H9 (cell line): ENCODE data around the gene LZTR1. TPM values are rescaled to one million over a fixed set of nuclear protein-coding genes. Genes with fewer than 3 reads are reported as not detected.

Source experiments
- DNase-seq: peaks from one replicate; pipeline ENCODE4 v3.0.0-alpha.2; 2017
- H2AFZ ChIP-seq: one replicate; pipeline ENCODE4 v1.6.1; 2013; ENCODE audit warnings: mild to moderate bottlenecking, low read length, control low read depth, moderate library complexity
- H2AK5ac ChIP-seq: 2 replicates; pipeline ENCODE4 v1.6.1; 2013; ENCODE audit warnings: low read length, control low read depth, mixed read lengths; ENCODE audit not compliant: insufficient read length
- H2BK120ac ChIP-seq: one replicate; pipeline ENCODE4 v1.6.1; 2013; ENCODE audit warnings: low read depth, mild to moderate bottlenecking, low read length, control low read depth, inconsistent platforms; ENCODE audit not compliant: poor library complexity, severe bottlenecking
- H2BK12ac ChIP-seq: 2 replicates; pipeline ENCODE4 v1.6.1; 2013; ENCODE audit warnings: low read length, control low read depth, mixed read lengths, low read depth; ENCODE audit not compliant: insufficient read length
- H2BK15ac ChIP-seq: 2 replicates; pipeline ENCODE4 v1.6.1; 2013; ENCODE audit warnings: low read depth, low read length, control low read depth
- H2BK20ac ChIP-seq: one replicate; pipeline ENCODE4 v1.6.1; 2013; ENCODE audit warnings: low read depth, mild to moderate bottlenecking, low read length, control low read depth, inconsistent platforms; ENCODE audit not compliant: poor library complexity, severe bottlenecking
- H2BK5ac ChIP-seq: 2 replicates; pipeline ENCODE4 v1.6.1; 2013; ENCODE audit warnings: low read length, control low read depth, mixed read lengths; ENCODE audit not compliant: insufficient read length
- H3K14ac ChIP-seq: 2 replicates; pipeline ENCODE4 v1.6.1; 2013; ENCODE audit warnings: low read length, control low read depth; ENCODE audit not compliant: insufficient read depth
- H3K18ac ChIP-seq: 2 replicates; pipeline ENCODE4 v1.6.1; 2013; ENCODE audit warnings: low read depth, mild to moderate bottlenecking, mixed read lengths, low read length, control low read depth; ENCODE audit not compliant: insufficient read length
- H3K23ac ChIP-seq: 2 replicates; pipeline ENCODE4 v1.6.1; 2013; ENCODE audit warnings: low read length, control low read depth, mixed read lengths, low read depth; ENCODE audit not compliant: insufficient read length
- H3K23me2 ChIP-seq: 2 replicates; pipeline ENCODE4 v1.6.1; 2013; ENCODE audit warnings: low read depth, mild to moderate bottlenecking, mixed read lengths, low read length, control low read depth; ENCODE audit not compliant: insufficient read length, poor library complexity, severe bottlenecking
- H3K27ac ChIP-seq: 2 replicates; pipeline ENCODE4 v1.5.1; 2013; ENCODE audit warnings: low read length, control low read depth, mixed read lengths, low read depth; ENCODE audit not compliant: insufficient read length
- H3K27me3 ChIP-seq: 2 replicates; pipeline ENCODE4 v1.6.1; 2013; ENCODE audit warnings: low read length, control low read depth, inconsistent platforms; ENCODE audit not compliant: insufficient read depth
- H3K4ac ChIP-seq: 2 replicates; pipeline ENCODE4 v1.6.1; 2013; ENCODE audit warnings: low read depth, mild to moderate bottlenecking, control low read depth, inconsistent platforms, low read length, moderate library complexity
- H3K4me1 ChIP-seq: 2 replicates; pipeline ENCODE4 v1.6.1; 2013; ENCODE audit warnings: low read length, control low read depth, inconsistent platforms; ENCODE audit not compliant: insufficient read depth
- H3K4me2 ChIP-seq: 2 replicates; pipeline ENCODE4 v1.6.1; 2013; ENCODE audit warnings: low read length, control low read depth, mixed read lengths; ENCODE audit not compliant: insufficient read length, insufficient read depth
- H3K56ac ChIP-seq: 2 replicates; pipeline ENCODE4 v1.6.1; 2013; ENCODE audit warnings: low read depth, mild to moderate bottlenecking, mixed read lengths, low read length, control low read depth; ENCODE audit not compliant: insufficient read length
- H3K79me1 ChIP-seq: 2 replicates; pipeline ENCODE4 v1.6.1; 2013; ENCODE audit warnings: low read depth, mild to moderate bottlenecking, moderate library complexity, low read length, control low read depth, inconsistent platforms; ENCODE audit not compliant: insufficient read depth, poor library complexity, severe bottlenecking
- H3K79me2 ChIP-seq: 2 replicates; pipeline ENCODE4 v1.6.1; 2013; ENCODE audit warnings: low read length, control low read depth, inconsistent platforms; ENCODE audit not compliant: insufficient read depth
- H3K9ac ChIP-seq: 2 replicates; pipeline ENCODE4 v1.6.1; 2013; ENCODE audit warnings: low read length, control low read depth, mixed read lengths; ENCODE audit not compliant: insufficient read length; ENCODE audit errors: extremely low read depth
- H3K9me3 ChIP-seq: one replicate; pipeline ENCODE4 v1.6.1; 2013; ENCODE audit warnings: low read depth, low read length, inconsistent platforms; ENCODE audit not compliant: control insufficient read depth
- H3T11ph ChIP-seq: one replicate; pipeline ENCODE4 v1.6.1; 2013; ENCODE audit warnings: mild to moderate bottlenecking, low read length, control low read depth, inconsistent platforms
- H4K20me1 ChIP-seq: one replicate; pipeline ENCODE4 v1.6.1; 2013; ENCODE audit not compliant: control insufficient read depth, insufficient read length, insufficient read depth
- H4K5ac ChIP-seq: 2 replicates; pipeline ENCODE4 v1.6.1; 2013; ENCODE audit warnings: low read depth, mild to moderate bottlenecking, mixed read lengths, low read length, control low read depth; ENCODE audit not compliant: insufficient read length
- H4K8ac ChIP-seq: replicated peaks from 2 replicates; pipeline ENCODE4 v1.6.1; 2013; ENCODE audit warnings: low read length, control low read depth, mixed read lengths, low read depth; ENCODE audit not compliant: insufficient read length
- H4K91ac ChIP-seq: 2 replicates; pipeline ENCODE4 v1.6.1; 2013; ENCODE audit warnings: low read depth, mild to moderate bottlenecking, moderate library complexity, mixed read lengths, low read length, control low read depth; ENCODE audit not compliant: insufficient read length
- H3K27ac Mint-ChIP-seq, 3 experiments: 2 replicates in 2 of 3; 3 replicates in 1 of 3; pipeline ENCODE4 v1.8.0; 2020 to 2021; ENCODE audit warnings: mixed read lengths in 3 of 3, mild to moderate bottlenecking in 1 of 3, moderate library complexity in 1 of 3
- H3K27me3 Mint-ChIP-seq: 2 replicates; pipeline ENCODE4 v1.8.0; 2021; ENCODE audit warnings: low read depth, mild to moderate bottlenecking, moderate library complexity, mixed read lengths
- H3K36me3 Mint-ChIP-seq, 3 experiments: 2 replicates in 2 of 3; 3 replicates in 1 of 3; pipeline ENCODE4 v1.8.0; 2020 to 2021; ENCODE audit warnings: low read depth in 3 of 3, mixed read lengths in 3 of 3; ENCODE audit not compliant: insufficient read depth in 1 of 3
- H3K4me1 Mint-ChIP-seq, 2 experiments: 2 replicates each; pipeline ENCODE4 v1.8.0; 2020; ENCODE audit warnings: mixed read lengths in 2 of 2
- H3K4me3 Mint-ChIP-seq, 2 experiments: 2 replicates in 1 of 2; 3 replicates in 1 of 2; pipeline ENCODE4 v1.8.0; 2020 to 2021; ENCODE audit warnings: mild to moderate bottlenecking in 2 of 2, mixed read lengths in 2 of 2, moderate library complexity in 1 of 2
- H3K9me3 Mint-ChIP-seq, 2 experiments: 2 replicates in 1 of 2; 3 replicates in 1 of 2; pipeline ENCODE4 v1.8.0; 2020; ENCODE audit warnings: mild to moderate bottlenecking in 2 of 2, mixed read lengths in 2 of 2, moderate library complexity in 1 of 2
- WGBS: extraction: QIAGEN DNeasy Blood & Tissue Kit; methylation state at CpG from one replicate; pipeline ENCODE4 v1.1.7; 2013; ENCODE audit warnings: missing lambda C conversion rate, low lambda C conversion rate, mixed read lengths; ENCODE audit not compliant: insufficient read length; ENCODE audit errors: extremely low coverage; 5-methylcytosine and 5-hydroxymethylcytosine counted together
- total RNA-seq: library from RNA; stranded (reverse); gene quantifications from 2 replicates; pipeline ENCODE4 v1.2.1, GENCODE V29; 2021
- TF ChIP-seq, protein P1 (sequence below): fragments of 200-600 bp; sonication (generic); conservative IDR thresholded peaks from 3 replicates; pipeline ENCODE4 v1.8.0; 2021; ENCODE audit warnings: antibody characterized with exemption, mild to moderate bottlenecking

The LZTR1 gene
- total RNA-seq, 1 experiment from 2014 or later, result 47.0 TPM

DNA sequence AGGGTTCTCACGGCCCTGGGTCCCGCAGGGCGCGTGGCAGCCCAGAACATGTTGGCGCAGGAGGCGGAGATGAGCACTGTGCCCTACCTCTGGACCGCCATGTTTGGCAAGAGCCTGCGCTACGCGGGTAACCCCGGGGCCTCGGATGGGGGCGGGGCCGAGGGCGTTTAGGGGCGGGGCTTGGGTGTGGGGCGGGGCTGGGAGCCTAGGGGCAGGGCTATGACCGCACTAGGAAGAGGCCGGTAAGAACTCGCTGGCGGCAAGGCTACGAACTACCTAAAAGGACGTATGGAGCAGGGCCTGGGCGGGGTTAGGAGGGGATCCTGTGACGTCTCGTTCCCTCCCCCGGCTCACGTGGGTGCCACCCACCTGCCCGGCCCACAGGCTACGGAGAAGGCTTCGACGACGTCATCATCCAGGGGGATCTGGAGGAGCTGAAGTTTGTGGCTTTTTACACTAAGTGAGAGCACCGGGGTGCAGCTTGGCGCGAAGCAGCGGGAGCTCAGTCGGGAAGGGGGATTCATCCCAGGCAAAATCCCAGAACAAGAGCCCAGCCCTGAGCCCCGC, 2.8 kb upstream of the LZTR1 start:
- H3K4me2 ChIP-seq, result peak overlapping the region; percentile 42
- no CpG with 5 or more reads among the region's 39 CpGs for whole genome bisulfite sequencing
- H3K56ac ChIP-seq, result no peak overlapping the region
- no peak overlapping the region for H4K91ac ChIP-seq
- peak; percentile 99 for DNase-seq
- H2BK20ac ChIP-seq, result no peak overlapping the region
- H3K9me3 ChIP-seq, result no peaks in the 10 kb centered on the region
- no peak overlapping the region for H3T11ph ChIP-seq
- no peak overlapping the region for H3K27ac ChIP-seq
- 0 out of 2 replicates have a peak, but pooled peaks cover 2% of the 10 kb centered on the region for H3K4me1 ChIP-seq
- peaks cover 14% of the 10 kb centered on the region for H3K23me2 ChIP-seq
- peak overlapping the region; percentile 35 for H3K9ac ChIP-seq
- H3K79me2 ChIP-seq, result no peaks in the 10 kb centered on the region
- Mint-ChIP-seq H3K9me3 (peaks cover 13 to 15% of the 10 kb centered on the region in 2 experiments), H3K4me1 (peaks cover 28 to 30% of the 10 kb centered on the region in 2 experiments), H3K36me3 (peaks cover 4 to 15% (median 7%) of the 10 kb centered on the region in 3 experiments; a peak in 5 of 7 replicates), H3K27ac (peak overlapping the region in 2 of 3 experiments; percentile 92 to 97; a peak in 4 of 7 replicates), H3K4me3 (peak overlapping the region; percentile 49 to 74), H3K27me3 (peaks cover 57% of the 10 kb centered on the region)
- H4K8ac ChIP-seq, result no peak overlapping the region
- H4K5ac ChIP-seq, result peak overlapping the region; percentile 84
- no peaks in the 10 kb centered on the region for H4K20me1 ChIP-seq
- TF ChIP-seq, protein P1, sequence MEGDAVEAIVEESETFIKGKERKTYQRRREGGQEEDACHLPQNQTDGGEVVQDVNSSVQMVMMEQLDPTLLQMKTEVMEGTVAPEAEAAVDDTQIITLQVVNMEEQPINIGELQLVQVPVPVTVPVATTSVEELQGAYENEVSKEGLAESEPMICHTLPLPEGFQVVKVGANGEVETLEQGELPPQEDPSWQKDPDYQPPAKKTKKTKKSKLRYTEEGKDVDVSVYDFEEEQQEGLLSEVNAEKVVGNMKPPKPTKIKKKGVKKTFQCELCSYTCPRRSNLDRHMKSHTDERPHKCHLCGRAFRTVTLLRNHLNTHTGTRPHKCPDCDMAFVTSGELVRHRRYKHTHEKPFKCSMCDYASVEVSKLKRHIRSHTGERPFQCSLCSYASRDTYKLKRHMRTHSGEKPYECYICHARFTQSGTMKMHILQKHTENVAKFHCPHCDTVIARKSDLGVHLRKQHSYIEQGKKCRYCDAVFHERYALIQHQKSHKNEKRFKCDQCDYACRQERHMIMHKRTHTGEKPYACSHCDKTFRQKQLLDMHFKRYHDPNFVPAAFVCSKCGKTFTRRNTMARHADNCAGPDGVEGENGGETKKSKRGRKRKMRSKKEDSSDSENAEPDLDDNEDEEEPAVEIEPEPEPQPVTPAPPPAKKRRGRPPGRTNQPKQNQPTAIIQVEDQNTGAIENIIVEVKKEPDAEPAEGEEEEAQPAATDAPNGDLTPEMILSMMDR, result no peak
- H3K18ac ChIP-seq, result peak overlapping the region; percentile 93
- H3K23ac ChIP-seq, result no peak overlapping the region
- no peaks in the 10 kb centered on the region; the same call in 1 of the 2 replicates for H3K27me3 ChIP-seq
- H2AFZ ChIP-seq, result peak overlapping the region; percentile 34
- H3K14ac ChIP-seq, result peak overlapping the region; percentile 81
- H2BK120ac ChIP-seq, result no peak overlapping the region
- no peaks in the 10 kb centered on the region for H3K79me1 ChIP-seq
- H2BK15ac ChIP-seq, result no peak overlapping the region
- H2AK5ac ChIP-seq, result no peak overlapping the region
- no peak overlapping the region for H2BK5ac ChIP-seq
- H3K4ac ChIP-seq, result no peak overlapping the region
- peak overlapping the region; percentile 80 for H2BK12ac ChIP-seq
